OCI-LY3 (cell line): ENCODE measurements around the gene SLC1A7.

Experiments
- H2AFZ ChIP-seq: fragments of 200-600, 300-600 bp; shearing (Covaris generic); 2 replicates; pipeline ENCODE4 v1.6.0; 2014; ENCODE audit warnings: antibody characterized with exemption, low read depth, low read length
- H3K27ac ChIP-seq: fragments of 200-600, 300-600 bp; sonication (generic); 2 replicates; pipeline ENCODE4 v1.5.1; 2014; ENCODE audit warnings: mild to moderate bottlenecking, low read length, moderate library complexity, mixed read lengths
- H3K27me3 ChIP-seq: fragments of 200-600, 300-600 bp; sonication (generic); 2 replicates; pipeline ENCODE4 v1.6.1; 2014; ENCODE audit warnings: low read depth, low read length, mixed read lengths
- H3K36me3 ChIP-seq: fragments of 200-600, 300-600 bp; sonication (generic); replicated peaks from 2 replicates; pipeline ENCODE3; 2014; ENCODE audit warnings: low read depth, low read length, mixed read lengths
- H3K4me1 ChIP-seq: fragments of 300-600, 200-600 bp; sonication (generic); 2 replicates; pipeline ENCODE4 v1.6.1; 2014; ENCODE audit warnings: low read length, mixed read lengths
- H3K4me2 ChIP-seq: fragments of 200-600, 300-600 bp; sonication (generic); 2 replicates; pipeline ENCODE4 v1.6.1; 2014; ENCODE audit warnings: low read length, mixed read lengths
- H3K4me3 ChIP-seq: fragments of 300-600, 200-600 bp; sonication (generic); 2 replicates; pipeline ENCODE4 v1.5.1; 2014; ENCODE audit warnings: antibody characterized with exemption, mild to moderate bottlenecking, low read length, moderate library complexity
- H3K79me2 ChIP-seq: fragments of 300-600, 200-600 bp; shearing (Covaris generic); 2 replicates; pipeline ENCODE4 v1.6.1; 2014; ENCODE audit warnings: mild to moderate bottlenecking, low read length, mixed read lengths
- H3K9ac ChIP-seq: fragments of 300-600, 200-600 bp; shearing (Covaris generic); 2 replicates; pipeline ENCODE4 v1.6.0; 2014; ENCODE audit warnings: mild to moderate bottlenecking, low read length, moderate library complexity
- H3K9me3 ChIP-seq: fragments of 200-600, 300-600 bp; shearing (Covaris generic); 2 replicates; pipeline ENCODE4 v1.6.1; 2014; ENCODE audit warnings: low read length, mixed read lengths; ENCODE audit not compliant: insufficient read depth
- H4K20me1 ChIP-seq: fragments of 200-600, 300-600 bp; sonication (generic); 2 replicates; pipeline ENCODE4 v1.6.1; 2016; ENCODE audit warnings: low read length, mixed read lengths; ENCODE audit not compliant: insufficient read depth
- CTCF ChIP-seq: fragments of 200-600, 300-600 bp; sonication (generic); IDR thresholded peaks from 2 replicates; pipeline ENCODE4 v1.5.1; 2014; ENCODE audit warnings: antibody characterized with exemption, low read length, low read depth
- EZH2phosphoT487 ChIP-seq: fragments of 200-600 bp; shearing (Covaris generic); IDR thresholded peaks from 2 replicates; pipeline ENCODE4 v1.6.1; 2018; ENCODE audit warnings: antibody characterized with exemption, mixed run types, low read depth

SLC1A7 gene

GRCh38 chr1:53130598-53130877 is 11.9 kb downstream of the SLC1A7 start:
- H3K9me3 ChIP-seq: no peaks in the 10 kb centered on the region
- H3K27me3 ChIP-seq: no peaks in the 10 kb centered on the region
- no peak overlapping the region for H3K9ac ChIP-seq
- no peaks in the 10 kb centered on the region for H3K79me2 ChIP-seq
- H3K4me2 ChIP-seq: no peak overlapping the region
- TF ChIP-seq CTCF (no peak), EZH2phosphoT487 (no peak)
- no peaks in the 10 kb centered on the region for H4K20me1 ChIP-seq
- no peaks in the 10 kb centered on the region for H3K36me3 ChIP-seq
- no peaks in the 10 kb centered on the region for H3K4me1 ChIP-seq
- H2AFZ ChIP-seq: no peak overlapping the region
- H3K27ac ChIP-seq: no peak overlapping the region
- H3K4me3 ChIP-seq: no peak overlapping the region

GRCh38 chr1:53129891-53130597 is 12.4 kb downstream of the SLC1A7 start:
- H4K20me1 ChIP-seq: no peaks in the 10 kb centered on the region
- TF ChIP-seq CTCF: no peak
- no peak for TF ChIP-seq EZH2phosphoT487
- no peak overlapping the region for H3K27ac ChIP-seq
- H3K9me3 ChIP-seq: no peaks in the 10 kb centered on the region
- H3K36me3 ChIP-seq: no peaks in the 10 kb centered on the region
- no peaks in the 10 kb centered on the region for H3K4me1 ChIP-seq
- H3K27me3 ChIP-seq: no peaks in the 10 kb centered on the region
- H3K79me2 ChIP-seq: no peaks in the 10 kb centered on the region
- H3K4me3 ChIP-seq: no peak overlapping the region
- H3K4me2 ChIP-seq: no peak overlapping the region
- H3K9ac ChIP-seq: no peak overlapping the region
- H2AFZ ChIP-seq: no peak overlapping the region

- no peaks in the 10 kb centered on the region for H3K4me1 ChIP-seq
- H3K27ac ChIP-seq: no peak overlapping the region
- H3K27me3 ChIP-seq: no peaks in the 10 kb centered on the region
- H3K36me3 ChIP-seq: no peaks in the 10 kb centered on the region
- no peak overlapping the region for H2AFZ ChIP-seq
- no peak overlapping the region for H3K4me3 ChIP-seq
- TF ChIP-seq EZH2phosphoT487 (no peak), CTCF (no peak)
- H3K9ac ChIP-seq: no peak overlapping the region
- no peaks in the 10 kb centered on the region for H3K9me3 ChIP-seq
- no peaks in the 10 kb centered on the region for H4K20me1 ChIP-seq
- no peak overlapping the region for H3K4me2 ChIP-seq
- H3K79me2 ChIP-seq: no peaks in the 10 kb centered on the region
Observed at GRCh38 chr1:53128401-53128800, 14.0 kb downstream of the SLC1A7 start.

GRCh38 chr1:53127546-53127945 is 14.9 kb downstream of the SLC1A7 start:
- Histone ChIP-seq H2AFZ (no peak overlapping the region), H3K4me2 (no peak overlapping the region), H4K20me1 (no peaks in the 10 kb centered on the region), H3K4me1 (no peaks in the 10 kb centered on the region), H3K4me3 (no peak overlapping the region), H3K27ac (no peak overlapping the region), H3K36me3 (no peaks in the 10 kb centered on the region), H3K9ac (no peak overlapping the region), H3K9me3 (no peaks in the 10 kb centered on the region), H3K27me3 (no peaks in the 10 kb centered on the region), H3K79me2 (no peaks in the 10 kb centered on the region)
- no peak for TF ChIP-seq CTCF
- no peak for TF ChIP-seq EZH2phosphoT487
